C1 segment of cervical spinal cord (tissue), 14 donors: ENCODE measurements around the gene PIGN.
"Not testable (repeated sequence)": the region's sequence is repeated elsewhere in the genome, so short reads cannot be mapped to it uniquely, and the experiment has no call there.

Experiments
- DNase-seq, 14 donors: peaks; one replicate each; lab custom pipeline; 2025; lab: John Stamatoyannopoulos, UW

Gene PIGN

GRCh38 chr18:62183578-62184195 lies 3.2 kb downstream of the PIGN start:
- DNase-seq = peak in 1 of 14 donors; percentile 8

- DNase-seq = no peak
Measured at GRCh38 chr18:62182220-62182619, 4.6 kb downstream of the PIGN start.

GRCh38 chr18:62179213-62179612 lies 7.6 kb downstream of the PIGN start:
- no peak for DNase-seq

GRCh38 chr18:62177271-62177670 lies 9.6 kb downstream of the PIGN start:
- no peak for DNase-seq

- DNase-seq = no peak
Measured at GRCh38 chr18:62175521-62175920, 11.3 kb downstream of the PIGN start.

GRCh38 chr18:62172298-62172697 lies 14.6 kb downstream of the PIGN start:
- no peak for DNase-seq

- no peak for DNase-seq
Measured at GRCh38 chr18:62170857-62171256, 16.0 kb downstream of the PIGN start.

- DNase-seq = not testable (repeated sequence)
Measured at GRCh38 chr18:62166524-62166923, 20.3 kb downstream of the PIGN start.

GRCh38 chr18:62165583-62165982 lies 21.3 kb downstream of the PIGN start:
- no peak for DNase-seq

- DNase-seq = no peak
Measured at GRCh38 chr18:62164855-62165487, 21.9 kb downstream of the PIGN start.

GRCh38 chr18:62164310-62164709 lies 22.5 kb downstream of the PIGN start:
- DNase-seq = no peak

- DNase-seq = no peak
Measured at GRCh38 chr18:62157843-62158242, 29.0 kb downstream of the PIGN start.

GRCh38 chr18:62152844-62153243 lies 34.0 kb downstream of the PIGN start:
- no peak for DNase-seq

- no peak for DNase-seq
Measured at GRCh38 chr18:62151068-62151771, 35.6 kb downstream of the PIGN start.

GRCh38 chr18:62144338-62144737 lies 42.5 kb downstream of the PIGN start:
- no peak for DNase-seq

- no peak for DNase-seq
Measured at GRCh38 chr18:62140259-62140658, 46.6 kb downstream of the PIGN start.

- DNase-seq = no peak
Measured at GRCh38 chr18:62138461-62139235, 48.2 kb downstream of the PIGN start.

GRCh38 chr18:62131301-62131909 lies 55.5 kb downstream of the PIGN start:
- peak in 5 of 14 donors; percentile 0 to 39 (median 6) for DNase-seq

- DNase-seq = no peak
Measured at GRCh38 chr18:62128157-62128556, 58.7 kb downstream of the PIGN start.

GRCh38 chr18:62126737-62127136 lies 60.1 kb downstream of the PIGN start:
- DNase-seq = no peak

GRCh38 chr18:62125702-62126101 lies 61.2 kb downstream of the PIGN start:
- no peak for DNase-seq

GRCh38 chr18:62122330-62122729 lies 64.5 kb downstream of the PIGN start:
- DNase-seq = no peak
